AG09319 (cell line): ENCODE data around the gene TMEM81.

ENCODE experiments used
- DNase-seq: peaks from one replicate; pipeline ENCODE4 v3.0.0-alpha.2; 2010; ENCODE audit warnings: low read depth; ENCODE audit errors: extremely low read depth
- CTCF ChIP-seq: IDR thresholded peaks from 2 replicates; pipeline ENCODE4 v1.5.1; 2011; ENCODE audit warnings: low read depth, mild to moderate bottlenecking, inconsistent platforms, low read length, moderate library complexity

Gene TMEM81

GRCh38 chr1:205041001-205041715 is 43.1 kb downstream of the TMEM81 start:
- DNase-seq, result no peak
- TF ChIP-seq CTCF, result no peak

GRCh38 chr1:205038132-205038786 is 46.0 kb downstream of the TMEM81 start:
- DNase-seq, result no peak
- no peak for TF ChIP-seq CTCF

GRCh38 chr1:205037539-205037938 is 46.7 kb downstream of the TMEM81 start:
- TF ChIP-seq CTCF, result no peak
- DNase-seq, result no peak
